Spinal cord (tissue), 10 donors: ENCODE data around the gene NR1D2. TPM values are rescaled to one million over a fixed set of nuclear protein-coding genes. Genes with fewer than 3 reads are reported as not detected.

Experiments
- DNase-seq, 6 donors: peaks; one replicate each; pipeline versions ENCODE4 v3.0.0 to v3.0.0-alpha.2; 2013 to 2015; ENCODE audit warnings: low spot score in 6 of 6, low read depth in 4 of 6
- H3K27ac ChIP-seq: one replicate; pipeline ENCODE4 v1.5.1; 2013; ENCODE audit warnings: low read depth, low read length, control low read depth
- H3K27me3 ChIP-seq: one replicate; pipeline ENCODE4 v1.6.1; 2013; ENCODE audit warnings: low read length; ENCODE audit not compliant: control insufficient read depth, insufficient read depth
- H3K36me3 ChIP-seq: one replicate; pipeline ENCODE4 v1.6.1; 2013; ENCODE audit warnings: low read length; ENCODE audit not compliant: control insufficient read depth, insufficient read depth
- H3K4me1 ChIP-seq: one replicate; pipeline ENCODE4 v1.6.1; 2013; ENCODE audit warnings: low read length; ENCODE audit not compliant: control insufficient read depth, insufficient read depth
- H3K4me3 ChIP-seq: one replicate; pipeline ENCODE4 v1.5.1; 2013; ENCODE audit warnings: low read depth, low read length, control low read depth
- H3K9me3 ChIP-seq: one replicate; pipeline ENCODE4 v1.6.1; 2013; ENCODE audit warnings: low read length; ENCODE audit not compliant: control insufficient read depth, insufficient read depth
- whole genome bisulfite sequencing: methylation state at CpG from one replicate; pipeline ENCODE4 v1.1.5; 2013; ENCODE audit warnings: missing lambda C conversion rate; ENCODE audit not compliant: insufficient coverage; 5-methylcytosine and 5-hydroxymethylcytosine counted together
- polyA plus RNA-seq, 2 donors: library from polyadenylated mRNA; unstranded; fragments of 120-200 nt; gene quantifications; one replicate each; pipeline ENCODE4 v1.2.1, GENCODE V29; 2013; ENCODE audit not compliant: insufficient read length in 2 of 2
- total RNA-seq, 2 donors: library from RNA; depleted of rRNA in 1 of 2; stranded (reverse); fragments of 120-200 nt in 1 of 2; fragments of >200 nt in 1 of 2; gene quantifications; one replicate each; pipeline versions ENCODE4 v1.2.3 to v1.2.4, GENCODE V29; 2013 to 2014
- donor health status: healthy.

The NR1D2 gene
- total and polyA plus RNA-seq, 4 donors: 26.2 to 70.9 (median 43.3) TPM

DNA sequence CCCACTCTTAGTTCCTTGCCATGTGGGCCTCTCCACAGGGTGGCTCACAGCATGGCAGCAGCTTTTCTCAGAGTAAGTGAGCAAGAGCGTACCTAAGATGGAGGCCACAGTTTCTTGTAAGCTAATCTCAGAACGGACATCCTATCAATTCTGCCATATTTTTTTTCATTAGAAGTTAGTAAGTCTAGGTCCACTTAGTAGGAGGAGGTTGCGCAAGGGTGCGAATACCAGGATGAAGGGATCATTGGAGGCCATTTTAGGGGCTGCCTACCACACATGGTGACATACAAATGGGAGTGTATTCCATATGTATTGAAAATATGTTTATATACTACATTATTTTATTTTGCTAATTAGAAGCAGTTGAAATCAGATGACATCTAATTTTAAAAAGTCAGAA lies 31.5 kb downstream of the NR1D2 start:
- H3K27me3 ChIP-seq: no peaks in the 10 kb centered on the region
- no peaks in the 10 kb centered on the region for H3K9me3 ChIP-seq
- peaks cover 4% of the 10 kb centered on the region for H3K36me3 ChIP-seq
- no peak overlapping the region for H3K27ac ChIP-seq
- H3K4me3 ChIP-seq: no peak overlapping the region
- DNase-seq: no peak
- H3K4me1 ChIP-seq: no peaks in the 10 kb centered on the region
- no CpG with 5 or more reads among the region's 4 CpGs for WGBS

GRCh38 chr3:23979569-23979968 lies 34.5 kb downstream of the NR1D2 start:
- Histone ChIP-seq H3K4me1 (no peaks in the 10 kb centered on the region), H3K36me3 (peaks cover 11% of the 10 kb centered on the region), H3K27ac (no peak overlapping the region), H3K4me3 (no peak overlapping the region), H3K9me3 (no peaks in the 10 kb centered on the region), H3K27me3 (no peaks in the 10 kb centered on the region)
- DNase-seq: no peak

- no peak for DNase-seq
- H3K4me3 ChIP-seq: no peak overlapping the region
- no peaks in the 10 kb centered on the region for H3K4me1 ChIP-seq
- H3K9me3 ChIP-seq: no peaks in the 10 kb centered on the region
- no peaks in the 10 kb centered on the region for H3K27me3 ChIP-seq
- no peak overlapping the region for H3K27ac ChIP-seq
- H3K36me3 ChIP-seq: peaks cover 11% of the 10 kb centered on the region
- 90% methylated on average over 7 of the region's 7 CpGs for WGBS
Observed at GRCh38 chr3:23981136-23981535, 36.0 kb downstream of the NR1D2 start.

- Histone ChIP-seq H3K4me1 (no peaks in the 10 kb centered on the region), H3K27me3 (no peaks in the 10 kb centered on the region), H3K36me3 (peaks cover 11% of the 10 kb centered on the region), H3K4me3 (no peak overlapping the region), H3K27ac (no peak overlapping the region), H3K9me3 (no peaks in the 10 kb centered on the region)
- WGBS: 88% methylated on average over 5 of the region's 5 CpGs
- DNase-seq: no peak
Observed at GRCh38 chr3:23981955-23982354, 36.9 kb downstream of the NR1D2 start.

GRCh38 chr3:23984934-23985333 lies 39.8 kb downstream of the NR1D2 start:
- H3K27ac ChIP-seq: no peak overlapping the region
- 100% methylated on average over 2 of the region's 3 CpGs for WGBS

DNA sequence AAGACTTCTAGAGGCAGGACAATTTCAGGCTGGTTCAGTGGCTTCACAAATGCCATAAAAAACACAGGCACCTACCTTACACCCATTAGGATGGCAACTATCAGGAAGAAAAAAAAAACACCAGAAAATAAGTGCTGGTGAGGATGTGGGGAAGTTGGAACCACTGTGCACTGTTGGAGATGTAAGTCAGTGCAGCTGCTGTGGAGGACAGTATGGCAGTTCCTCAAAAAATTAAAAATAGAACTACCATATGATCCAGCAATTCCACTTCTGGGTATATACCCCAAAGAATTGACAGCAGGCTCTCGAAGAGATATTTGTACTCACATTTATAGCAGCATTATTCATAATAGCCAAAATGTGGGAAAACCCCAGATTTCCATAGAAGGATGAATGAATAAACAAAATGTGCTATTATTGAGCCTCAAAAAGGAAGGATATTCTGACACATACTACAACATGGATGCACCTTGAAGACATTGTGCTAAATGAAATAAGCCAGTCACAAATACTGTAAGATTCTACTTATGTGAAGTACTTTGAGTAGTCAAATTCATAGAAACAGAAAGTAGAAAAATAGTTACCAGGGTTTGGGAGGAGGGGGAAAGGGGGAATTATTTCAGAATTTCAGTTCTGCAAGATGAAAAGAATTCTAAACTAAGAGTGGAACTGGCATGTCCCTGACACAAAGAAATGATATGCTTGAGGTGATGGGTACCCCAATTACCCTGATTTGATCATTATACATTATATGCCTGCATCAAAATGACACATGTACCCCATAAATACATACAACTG lies 40.9 kb downstream of the NR1D2 start:
- no peak overlapping the region for H3K4me3 ChIP-seq
- no peak overlapping the region for H3K27ac ChIP-seq
- peaks cover 11% of the 10 kb centered on the region for H3K36me3 ChIP-seq
- peaks cover 5% of the 10 kb centered on the region for H3K4me1 ChIP-seq
- no peaks in the 10 kb centered on the region for H3K27me3 ChIP-seq
- H3K9me3 ChIP-seq: no peaks in the 10 kb centered on the region
- no CpG with 5 or more reads among the region's 1 CpG for WGBS
- no peak for DNase-seq

More at GRCh38 chr3:23984934-23985333, 39.8 kb downstream of the NR1D2 start:
- DNase-seq: no peak
- Histone ChIP-seq H3K9me3 (no peaks in the 10 kb centered on the region), H3K27me3 (no peaks in the 10 kb centered on the region), H3K36me3 (peaks cover 11% of the 10 kb centered on the region), H3K4me1 (no peaks in the 10 kb centered on the region), H3K4me3 (no peak overlapping the region)

- 78% methylated on average over 7 of the region's 8 CpGs for WGBS
- H3K27ac ChIP-seq: no peak overlapping the region
- peaks cover 9% of the 10 kb centered on the region for H3K4me1 ChIP-seq
- H3K9me3 ChIP-seq: no peaks in the 10 kb centered on the region
- H3K27me3 ChIP-seq: no peaks in the 10 kb centered on the region
- no peak overlapping the region for H3K4me3 ChIP-seq
- H3K36me3 ChIP-seq: peaks cover under 1% of the 10 kb centered on the region
- no peak for DNase-seq
Observed at GRCh38 chr3:23987356-23987755, 42.3 kb downstream of the NR1D2 start.

- no peaks in the 10 kb centered on the region for H3K36me3 ChIP-seq
- H3K9me3 ChIP-seq: no peaks in the 10 kb centered on the region
- 20% methylated on average over 1 of the region's 3 CpGs for WGBS
- H3K4me1 ChIP-seq: peaks cover 21% of the 10 kb centered on the region
- peak in 1 of 6 donors; percentile 47 for DNase-seq
- H3K4me3 ChIP-seq: no peak overlapping the region
- no peaks in the 10 kb centered on the region for H3K27me3 ChIP-seq
- peak overlapping the region; percentile 85 for H3K27ac ChIP-seq
Observed at GRCh38 chr3:23991306-23991682, 46.2 kb downstream of the NR1D2 start.

- WGBS: 13% methylated on average over 4 of the region's 9 CpGs
- Histone ChIP-seq H3K9me3 (no peaks in the 10 kb centered on the region), H3K4me3 (no peak overlapping the region), H3K4me1 (peaks cover 21% of the 10 kb centered on the region), H3K36me3 (no peaks in the 10 kb centered on the region), H3K27ac (peak overlapping the region; percentile 85), H3K27me3 (no peaks in the 10 kb centered on the region)
- DNase-seq: peak; percentile 59 to 97 (median 64)
Observed at GRCh38 chr3:23991683-23992628, 46.9 kb downstream of the NR1D2 start.
